Measurements from ENCODE around the gene PLEKHJ1.
"Not testable (repeated sequence)": the region's sequence is repeated elsewhere in the genome, so short reads cannot be mapped to it uniquely, and the experiment has no call there.

PLEKHJ1 gene

GRCh38 chr19:2236314-2237050 is at the start of gene PLEKHJ1, which contains the start of gene SF3A2:
Gene PLEKHJ1 (minus strand): TSS chr19:2236329. CDS start chr19:2236248, 81 bp downstream.
Gene SF3A2 (plus strand): TSS chr19:2236824. CDS start chr19:2243419, 6,595 bp downstream.
- peak within 1 kb of the TSS; percentile 59 for H3K27ac ChIP-seq (ENCODE audit: low read length)
- H3K36me3 ChIP-seq (ENCODE audit: insufficient read depth, low read depth, low read length): peaks cover 34% of the 10 kb centered on the region
- H3K9me3 ChIP-seq (ENCODE audit: insufficient read depth, low read depth, low read length): no peaks in the 10 kb centered on the region
- H3K4me1 ChIP-seq (ENCODE audit: insufficient read depth, low read length): peaks cover 21% of the 10 kb centered on the region
- H3K4me3 ChIP-seq (ENCODE audit: low read length): peak within 1 kb of the TSS; percentile 92
- H3K27me3 ChIP-seq (ENCODE audit: insufficient read depth, low read length): no peaks in the 10 kb centered on the region
- H3K9ac ChIP-seq (ENCODE audit: low read depth, low read length): peak within 1 kb of the TSS; percentile 94

- Histone ChIP-seq H3K27ac (ENCODE audit: low read length) (no peak overlapping the region), H3K36me3 (ENCODE audit: insufficient read depth, low read depth, low read length) (no peaks in the 10 kb centered on the region), H3K4me1 (ENCODE audit: insufficient read depth, low read length) (no peaks in the 10 kb centered on the region; the same call in 1 of the 2 replicates), H3K27me3 (ENCODE audit: insufficient read depth, low read length) (peaks cover 60% of the 10 kb centered on the region), H3K4me3 (ENCODE audit: low read length) (no peak overlapping the region), H3K9ac (ENCODE audit: low read depth, low read length) (no peak overlapping the region), H3K9me3 (ENCODE audit: insufficient read depth, low read depth, low read length) (no peaks in the 10 kb centered on the region)
Measured at GRCh38 chr19:2283835-2284507, 47.8 kb upstream of the PLEKHJ1 start.

- H3K36me3 ChIP-seq (ENCODE audit: insufficient read depth, low read depth, low read length): no peaks in the 10 kb centered on the region
- H3K4me3 ChIP-seq (ENCODE audit: low read length): peak overlapping the region; percentile 54; the same call in 1 of the 2 replicates
- no peaks in the 10 kb centered on the region for H3K9me3 ChIP-seq (ENCODE audit: insufficient read depth, low read depth, low read length)
- no peak overlapping the region for H3K27ac ChIP-seq (ENCODE audit: low read length)
- H3K9ac ChIP-seq (ENCODE audit: low read depth, low read length): no peak overlapping the region
- no peaks in the 10 kb centered on the region; the same call in 1 of the 2 replicates for H3K4me1 ChIP-seq (ENCODE audit: insufficient read depth, low read length)
- peaks cover 49% of the 10 kb centered on the region for H3K27me3 ChIP-seq (ENCODE audit: insufficient read depth, low read length)
Measured at GRCh38 chr19:2282862-2283237, 46.7 kb upstream of the PLEKHJ1 start.

GRCh38 chr19:2282062-2282861 is 46.1 kb upstream of the PLEKHJ1 start, which contains the start of gene PEAK3:
Gene PEAK3 (minus strand): TSS chr19:2282175. CDS start chr19:2280931, 1,244 bp downstream.
- H3K27me3 ChIP-seq (ENCODE audit: insufficient read depth, low read length): peaks cover 43% of the 10 kb centered on the region
- no peaks in the 10 kb centered on the region for H3K36me3 ChIP-seq (ENCODE audit: insufficient read depth, low read depth, low read length)
- no peak within 1 kb of the TSS for H3K9ac ChIP-seq (ENCODE audit: low read depth, low read length)
- no peaks in the 10 kb centered on the region; the same call in 1 of the 2 replicates for H3K4me1 ChIP-seq (ENCODE audit: insufficient read depth, low read length)
- no peak within 1 kb of the TSS for H3K27ac ChIP-seq (ENCODE audit: low read length)
- peak within 1 kb of the TSS; percentile 54; the same call in 1 of the 2 replicates for H3K4me3 ChIP-seq (ENCODE audit: low read length)
- no peaks in the 10 kb centered on the region for H3K9me3 ChIP-seq (ENCODE audit: insufficient read depth, low read depth, low read length)

GRCh38 chr19:2281265-2282061 is 45.3 kb upstream of the PLEKHJ1 start:
- Histone ChIP-seq H3K4me3 (ENCODE audit: low read length) (peak overlapping the region; percentile 54; the same call in 1 of the 2 replicates), H3K27me3 (ENCODE audit: insufficient read depth, low read length) (peaks cover 35% of the 10 kb centered on the region)
- H3K27ac ChIP-seq (ENCODE audit: low read length); H3K9me3 ChIP-seq (ENCODE audit: insufficient read depth, low read depth, low read length); H3K4me1 ChIP-seq (ENCODE audit: insufficient read depth, low read length); H3K36me3 ChIP-seq (ENCODE audit: insufficient read depth, low read depth, low read length); H3K9ac ChIP-seq (ENCODE audit: low read depth, low read length): not testable (repeated sequence)

- Histone ChIP-seq H3K4me1 (ENCODE audit: insufficient read depth, low read length) (no peaks in the 10 kb centered on the region; the same call in 1 of the 2 replicates), H3K27ac (ENCODE audit: low read length) (no peak overlapping the region), H3K27me3 (ENCODE audit: insufficient read depth, low read length) (peaks cover 28% of the 10 kb centered on the region), H3K9me3 (ENCODE audit: insufficient read depth, low read depth, low read length) (no peaks in the 10 kb centered on the region), H3K4me3 (ENCODE audit: low read length) (no peak overlapping the region), H3K9ac (ENCODE audit: low read depth, low read length) (no peak overlapping the region), H3K36me3 (ENCODE audit: insufficient read depth, low read depth, low read length) (no peaks in the 10 kb centered on the region)
Measured at GRCh38 chr19:2280633-2281264, 44.6 kb upstream of the PLEKHJ1 start.

- no peak overlapping the region for H3K27ac ChIP-seq (ENCODE audit: low read length)
- H3K4me3 ChIP-seq (ENCODE audit: low read length): no peak overlapping the region
- no peaks in the 10 kb centered on the region; the same call in 1 of the 2 replicates for H3K4me1 ChIP-seq (ENCODE audit: insufficient read depth, low read length)
- H3K27me3 ChIP-seq (ENCODE audit: insufficient read depth, low read length): peaks cover 20% of the 10 kb centered on the region
- no peak overlapping the region for H3K9ac ChIP-seq (ENCODE audit: low read depth, low read length)
- H3K9me3 ChIP-seq (ENCODE audit: insufficient read depth, low read depth, low read length): no peaks in the 10 kb centered on the region
- 0 out of 2 replicates have a peak, but pooled peaks cover 3% of the 10 kb centered on the region for H3K36me3 ChIP-seq (ENCODE audit: insufficient read depth, low read depth, low read length)
Measured at GRCh38 chr19:2278459-2279158, 42.5 kb upstream of the PLEKHJ1 start.

- no peaks in the 10 kb centered on the region for H3K9me3 ChIP-seq (ENCODE audit: insufficient read depth, low read depth, low read length)
- H3K4me1 ChIP-seq (ENCODE audit: insufficient read depth, low read length): no peaks in the 10 kb centered on the region; the same call in 1 of the 2 replicates
- H3K4me3 ChIP-seq (ENCODE audit: low read length): no peak overlapping the region
- peaks cover 16% of the 10 kb centered on the region for H3K36me3 ChIP-seq (ENCODE audit: insufficient read depth, low read depth, low read length)
- H3K9ac ChIP-seq (ENCODE audit: low read depth, low read length): no peak overlapping the region
- H3K27me3 ChIP-seq (ENCODE audit: insufficient read depth, low read length): peaks cover 7% of the 10 kb centered on the region
- no peak overlapping the region for H3K27ac ChIP-seq (ENCODE audit: low read length)
Measured at GRCh38 chr19:2277138-2277537, 41.0 kb upstream of the PLEKHJ1 start.

GRCh38 chr19:2276429-2276986 is 40.4 kb upstream of the PLEKHJ1 start:
- no peaks in the 10 kb centered on the region for H3K9me3 ChIP-seq (ENCODE audit: insufficient read depth, low read depth, low read length)
- no peak overlapping the region for H3K9ac ChIP-seq (ENCODE audit: low read depth, low read length)
- peaks cover under 1% of the 10 kb centered on the region; the same call in 1 of the 2 replicates for H3K27me3 ChIP-seq (ENCODE audit: insufficient read depth, low read length)
- H3K36me3 ChIP-seq (ENCODE audit: insufficient read depth, low read depth, low read length): peaks cover 22% of the 10 kb centered on the region
- no peak overlapping the region for H3K27ac ChIP-seq (ENCODE audit: low read length)
- H3K4me3 ChIP-seq (ENCODE audit: low read length): no peak overlapping the region
- no peaks in the 10 kb centered on the region for H3K4me1 ChIP-seq (ENCODE audit: insufficient read depth, low read length)

Data from iPS-20b (cell line).